Effector memory CD4-positive, alpha-beta T cell (primary cell): ENCODE data around the gene VWC2.

Experiments
- DNase-seq, 3 donors: peaks; one replicate each; pipeline ENCODE4 v3.0.0-alpha.2; 2020
- H3K27ac ChIP-seq: 2 replicates; pipeline ENCODE4 v1.7.0; 2013; ENCODE audit warnings: mild to moderate bottlenecking, low read length, moderate library complexity; ENCODE audit not compliant: insufficient read depth, poor library complexity, severe bottlenecking
- H3K27me3 ChIP-seq: replicated peaks from 2 replicates; pipeline ENCODE4 v1.7.0; 2013; ENCODE audit warnings: mild to moderate bottlenecking, low read length; ENCODE audit not compliant: insufficient read depth, control insufficient read depth, poor library complexity, severe bottlenecking
- H3K36me3 ChIP-seq: 2 replicates; pipeline ENCODE4 v1.7.0; 2013; ENCODE audit warnings: mild to moderate bottlenecking, low read length, moderate library complexity; ENCODE audit not compliant: control insufficient read depth, insufficient read depth
- H3K4me1 ChIP-seq: 2 replicates; pipeline ENCODE4 v1.7.0; 2013; ENCODE audit warnings: low read length, mild to moderate bottlenecking; ENCODE audit not compliant: control insufficient read depth, insufficient read depth, poor library complexity, severe bottlenecking
- H3K4me3 ChIP-seq: 2 replicates; pipeline ENCODE4 v1.7.0; 2013; ENCODE audit warnings: low read length, low read depth, mild to moderate bottlenecking; ENCODE audit not compliant: insufficient read depth, poor library complexity, severe bottlenecking
- H3K9me3 ChIP-seq: 2 replicates; pipeline ENCODE4 v1.7.0; 2013; ENCODE audit warnings: mild to moderate bottlenecking, low read length, moderate library complexity; ENCODE audit not compliant: control insufficient read depth

VWC2 gene

GRCh38 chr7:49911909-49912308 is 138.5 kb downstream of the VWC2 start:
- no peak overlapping the region for H3K4me3 ChIP-seq
- no peak for DNase-seq

DNA sequence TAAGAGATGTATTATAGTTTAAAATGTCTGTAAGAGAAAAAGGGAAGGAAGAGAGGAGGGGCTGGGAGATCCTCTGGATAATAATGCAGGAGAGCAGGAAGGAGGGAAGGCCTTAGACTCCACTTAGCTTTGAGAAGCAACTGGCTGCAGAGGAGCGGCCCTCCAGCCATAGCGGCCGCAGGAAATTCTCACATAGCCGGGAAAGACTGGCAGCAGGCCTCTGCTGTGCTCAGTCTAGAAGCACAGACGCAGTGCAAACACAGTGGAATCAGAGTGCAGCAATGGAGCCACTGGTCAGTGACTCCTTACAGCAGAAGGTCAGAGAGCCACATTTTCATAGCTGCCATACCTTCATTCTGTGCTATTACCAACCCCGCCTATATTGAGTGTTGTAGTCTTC is 153.3 kb downstream of the VWC2 start:
- Histone ChIP-seq H3K4me1 (no peaks in the 10 kb centered on the region), H3K27me3 (no peaks in the 10 kb centered on the region), H3K9me3 (peaks cover 4% of the 10 kb centered on the region), H3K27ac (no peak overlapping the region), H3K36me3 (no peaks in the 10 kb centered on the region), H3K4me3 (no peak overlapping the region)
- no peak for DNase-seq

More at GRCh38 chr7:49911909-49912308, 138.5 kb downstream of the VWC2 start:
- no peak overlapping the region for H3K27ac ChIP-seq
- H3K4me1 ChIP-seq, result no peaks in the 10 kb centered on the region
- no peaks in the 10 kb centered on the region for H3K27me3 ChIP-seq
- H3K9me3 ChIP-seq, result no peaks in the 10 kb centered on the region
- no peaks in the 10 kb centered on the region for H3K36me3 ChIP-seq

GRCh38 chr7:49927631-49928030 is 154.2 kb downstream of the VWC2 start:
- no peak for DNase-seq
- Histone ChIP-seq H3K36me3 (no peaks in the 10 kb centered on the region), H3K4me3 (no peak overlapping the region), H3K9me3 (peaks cover 6% of the 10 kb centered on the region), H3K27ac (no peak overlapping the region), H3K27me3 (no peaks in the 10 kb centered on the region), H3K4me1 (no peaks in the 10 kb centered on the region)

- Histone ChIP-seq H3K27ac (no peak overlapping the region), H3K4me3 (no peak overlapping the region), H3K36me3 (no peaks in the 10 kb centered on the region), H3K4me1 (no peaks in the 10 kb centered on the region), H3K27me3 (no peaks in the 10 kb centered on the region), H3K9me3 (peaks cover 6% of the 10 kb centered on the region)
- no peak for DNase-seq
These were observed 155.3 kb downstream of the VWC2 start for GRCh38 chr7:49928787-49929186.

GRCh38 chr7:49931627-49932026 is 158.2 kb downstream of the VWC2 start:
- H3K27me3 ChIP-seq, result no peaks in the 10 kb centered on the region
- DNase-seq, result no peak
- no peak overlapping the region for H3K27ac ChIP-seq
- H3K9me3 ChIP-seq, result peaks cover 6% of the 10 kb centered on the region
- no peaks in the 10 kb centered on the region for H3K4me1 ChIP-seq
- no peaks in the 10 kb centered on the region for H3K36me3 ChIP-seq
- no peak overlapping the region for H3K4me3 ChIP-seq

GRCh38 chr7:49937608-49938007 is 164.2 kb downstream of the VWC2 start:
- H3K4me1 ChIP-seq, result no peaks in the 10 kb centered on the region
- peaks cover 5% of the 10 kb centered on the region for H3K9me3 ChIP-seq
- H3K27ac ChIP-seq, result no peak overlapping the region

More at GRCh38 chr7:49937608-49938007, 164.2 kb downstream of the VWC2 start:
- H3K4me3 ChIP-seq, result no peak overlapping the region
- H3K27me3 ChIP-seq, result no peaks in the 10 kb centered on the region
- H3K36me3 ChIP-seq, result no peaks in the 10 kb centered on the region
- no peak for DNase-seq
